GM18517 (cell line): ENCODE data around the gene MPC1.
A peak's percentile ranks its signal among the peaks of the same experiment; 100 is the strongest.
"Not testable (repeated sequence)": the region's sequence is repeated elsewhere in the genome, so short reads cannot be mapped to it uniquely, and the experiment has no call there.

Source experiments
- ATAC-seq: cut with Tn5 transposase; IDR thresholded peaks from one replicate; pipeline ENCODE4 v1.9.1; 2021; ENCODE audit warnings: mild to moderate bottlenecking, moderate library complexity; ENCODE audit not compliant: unreplicated experiment

Gene MPC1

GRCh38 chr6:166382500-166382932 lies 224 bp downstream of the MPC1 start:
- peak; percentile 3 for ATAC-seq

GRCh38 chr6:166381733-166382499 lies 824 bp downstream of the MPC1 start:
- peak; percentile 50 for ATAC-seq

- ATAC-seq = no peak
These were observed 1.4 kb downstream of the MPC1 start for GRCh38 chr6:166381381-166381732.

GRCh38 chr6:166379800-166380199 lies 2.9 kb downstream of the MPC1 start:
- no peak for ATAC-seq

- ATAC-seq = no peak
These were observed 3.6 kb downstream of the MPC1 start for GRCh38 chr6:166379103-166379586.

GRCh38 chr6:166377721-166378120 lies 5.0 kb downstream of the MPC1 start:
- ATAC-seq = no peak

- no peak for ATAC-seq
These were observed 7.7 kb downstream of the MPC1 start for GRCh38 chr6:166375013-166375412.

GRCh38 chr6:166370489-166370888 lies 12.3 kb downstream of the MPC1 start:
- ATAC-seq = no peak

GRCh38 chr6:166369782-166370181 lies 13.0 kb downstream of the MPC1 start:
- no peak for ATAC-seq

- no peak for ATAC-seq
These were observed 15.8 kb downstream of the MPC1 start for GRCh38 chr6:166366921-166367320.

- peak; percentile 77 for ATAC-seq
These were observed 16.9 kb downstream of the MPC1 start for GRCh38 chr6:166365806-166366205.

GRCh38 chr6:166365221-166365620 lies 17.5 kb downstream of the MPC1 start:
- ATAC-seq = no peak

GRCh38 chr6:166364456-166364855 lies 18.3 kb downstream of the MPC1 start:
- no peak for ATAC-seq

- not testable (repeated sequence) for ATAC-seq
These were observed 20.3 kb downstream of the MPC1 start for GRCh38 chr6:166362427-166362826.

GRCh38 chr6:166361077-166361429 lies 21.7 kb downstream of the MPC1 start:
- no peak for ATAC-seq

GRCh38 chr6:166360243-166361076 lies 22.3 kb downstream of the MPC1 start:
- ATAC-seq = no peak

- ATAC-seq = no peak
These were observed 27.2 kb downstream of the MPC1 start for GRCh38 chr6:166355552-166355951.

GRCh38 chr6:166354965-166355364 lies 27.8 kb downstream of the MPC1 start:
- ATAC-seq = no peak

- ATAC-seq = no peak
These were observed 28.6 kb downstream of the MPC1 start for GRCh38 chr6:166354143-166354542.

- no peak for ATAC-seq
These were observed 29.2 kb downstream of the MPC1 start for GRCh38 chr6:166353507-166353906.

- ATAC-seq = no peak
These were observed 29.8 kb downstream of the MPC1 start for GRCh38 chr6:166352923-166353322.

GRCh38 chr6:166351715-166352285 lies 30.9 kb downstream of the MPC1 start:
- peak; percentile 100 for ATAC-seq
